ENCODE measurements around the gene CNTNAP2. TPM values are rescaled to one million over a fixed set of nuclear protein-coding genes. Genes with fewer than 3 reads are reported as not detected.

Gene CNTNAP2
- total and polyA plus RNA-seq, 2 of the 8 experiments (the other 6 are each of a cell fraction or from before 2014, with no cell fraction given): 27.9 to 71.0 TPM

- FAIRE-seq: no peak
- Histone ChIP-seq H3K56ac (replicated peaks; ENCODE audit: insufficient read length, low read depth, low read length) (no peak overlapping the region), H2AK5ac (ENCODE audit: low read depth, low read length) (no peak overlapping the region), H3K9ac (replicated peaks in 1 of 4; ENCODE audit: extremely low read depth in 1 of 4, low read depth in 3 of 4, low read length in 3 of 4) (no peak overlapping the region), H4K5ac (ENCODE audit: insufficient read length, low read depth, low read length) (no peak overlapping the region), H3K27me3 (replicated peaks in 1 of 4; ENCODE audit: control insufficient read depth in 3 of 4, extremely low read depth in 1 of 4, insufficient read depth in 3 of 4, low read length in 3 of 4) (no peaks in the 10 kb centered on the region), H3K9me3 (ENCODE audit: insufficient read depth in 2 of 2, low read depth in 1 of 2, low read length in 1 of 2) (no peaks in the 10 kb centered on the region), H3K4ac (replicated peaks; ENCODE audit: insufficient read length, low read depth, low read length) (no peak overlapping the region), H3K27ac (ENCODE audit: low read depth, low read length) (no peak overlapping the region), H2BK12ac (ENCODE audit: low read depth, low read length) (no peak overlapping the region), H3K4me1 (replicated peaks in 1 of 4; ENCODE audit: control insufficient read depth in 3 of 4, insufficient read depth in 4 of 4, low read length in 3 of 4) (peaks cover 0 to 4% (median 1%) of the 10 kb centered on the region in 4 experiments; a peak in 2 of 7 replicates), H3K4me2 (ENCODE audit: insufficient read depth in 1 of 2, low read depth in 2 of 2, low read length in 2 of 2) (no peak overlapping the region), H2BK15ac (ENCODE audit: low read length) (no peak overlapping the region), H4K20me1 (replicated peaks in 1 of 2; ENCODE audit: control insufficient read depth in 1 of 2, insufficient read depth in 2 of 2, low read length in 2 of 2) (no peaks in the 10 kb centered on the region), H3K23ac (ENCODE audit: insufficient read length) (no peak overlapping the region), H2BK5ac (ENCODE audit: low read depth, low read length) (no peak overlapping the region), H4K8ac (ENCODE audit: extremely low read depth, insufficient read depth, low read length) (no peak overlapping the region), H3K14ac (ENCODE audit: insufficient read length) (no peak overlapping the region), H2BK120ac (replicated peaks; ENCODE audit: low read depth, low read length) (no peak overlapping the region), H4K91ac (replicated peaks; ENCODE audit: insufficient read length, low read length) (no peak overlapping the region), H3K79me1 (ENCODE audit: low read depth, low read length) (no peaks in the 10 kb centered on the region), H2AFZ (ENCODE audit: low read length) (no peak overlapping the region), H3K23me2 (ENCODE audit: low read depth, low read length) (no peaks in the 10 kb centered on the region), H2BK20ac (ENCODE audit: low read length) (no peak overlapping the region), H3K4me3 (ENCODE audit: extremely low read depth in 1 of 4, insufficient read depth in 2 of 4, low read depth in 3 of 4, low read length in 4 of 4) (no peak overlapping the region), H3K18ac (ENCODE audit: extremely low read depth, low read length) (no peak overlapping the region), H3K79me2 (ENCODE audit: control insufficient read depth in 1 of 2, insufficient read depth in 2 of 2, low read length in 2 of 2) (no peaks in the 10 kb centered on the region), H3K36me3 (ENCODE audit: control insufficient read depth in 2 of 4, insufficient read depth in 4 of 4, low read length in 3 of 4) (no peaks in the 10 kb centered on the region)
- CTCF ChIA-PET (ENCODE audit: partially characterized antibody): no interaction called here
- no peak for DNase-seq (ENCODE audit: low read depth in 1 of 2, low spot score in 2 of 2)
- WGBS, 2 experiments (ENCODE audit: extremely low coverage in 1 of 2, insufficient coverage in 1 of 2, insufficient read length in 1 of 2, insufficient replicate concordance in 2 of 2, low coverage in 1 of 2, low lambda C conversion rate in 2 of 2, missing lambda C conversion rate in 1 of 2): 88% methylated on average over 2 of the region's 4 CpGs; no CpG with 5 or more reads in 1 of the 2 experiments
- no peak for TF ChIP-seq EGR1 (IDR thresholded peaks at IDR 0.05; ENCODE audit: borderline replicate concordance, low read depth, low read length)
- POLR2A ChIA-PET (ENCODE audit: partially characterized antibody): no interaction called here
Measured at GRCh38 chr7:147980826-147981813, 1864.5 kb downstream of the CNTNAP2 start.
